ENCODE data around the gene CDYL2.
"Not testable (repeated sequence)": the region's sequence is repeated elsewhere in the genome, so short reads cannot be mapped to it uniquely, and the experiment has no call there.

- TF ChIP-seq CTCF (IDR thresholded peaks at IDR 0.05; ENCODE audit: low read depth, low read length); EZH2phosphoT487 (IDR thresholded peaks at IDR 0.05; ENCODE audit: low read depth): not testable (repeated sequence)
Observed at GRCh38 chr16:80815278-80815677, 10.9 kb upstream of the CDYL2 start.
